ENCODE measurements around the gene HRH1.

HRH1 gene

GRCh38 chr3:11238880-11239279 lies 84.6 kb downstream of the HRH1 start:
- H3K27ac ChIP-seq (ENCODE audit: poor library complexity, severe bottlenecking): peak overlapping the region; percentile 100
- no peak overlapping the region for H3K4me3 ChIP-seq (ENCODE audit: severe bottlenecking)

DNA sequence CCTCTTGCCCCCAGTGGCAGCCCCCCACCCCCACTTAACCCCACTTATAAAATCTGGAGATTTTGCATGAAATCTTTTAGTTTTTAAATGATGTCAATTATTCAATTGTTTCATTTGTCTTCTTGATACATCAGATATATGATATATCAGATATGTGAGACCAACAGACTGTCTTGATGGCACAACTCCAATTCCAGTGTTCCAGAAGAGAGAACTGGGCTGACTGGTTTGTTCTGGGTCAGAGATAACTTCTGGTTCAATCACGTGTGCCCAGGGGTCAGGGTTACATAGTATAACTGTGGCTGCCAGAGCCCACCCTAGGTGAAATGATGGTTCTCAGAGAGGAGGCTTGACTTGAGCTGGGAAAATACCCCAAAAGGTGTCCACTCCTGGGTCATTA lies 85.5 kb downstream of the HRH1 start:
- H3K27me3 ChIP-seq (ENCODE audit: insufficient read depth, poor library complexity, severe bottlenecking): no peaks in the 10 kb centered on the region
- peaks cover 37% of the 10 kb centered on the region for H3K4me1 ChIP-seq (ENCODE audit: insufficient read depth, poor library complexity, severe bottlenecking)
- peaks cover 8% of the 10 kb centered on the region; the same call in 1 of the 2 replicates for H3K36me3 ChIP-seq (ENCODE audit: low read depth)
- H3K4me3 ChIP-seq (ENCODE audit: severe bottlenecking): no peak overlapping the region
- TF ChIP-seq CTCF (IDR thresholded peaks at IDR 0.05; ENCODE audit: poor library complexity, severe bottlenecking): no peak
- peak overlapping the region; percentile 100 for H3K27ac ChIP-seq (ENCODE audit: poor library complexity, severe bottlenecking)
- no peaks in the 10 kb centered on the region for H3K9me3 ChIP-seq (ENCODE audit: severe bottlenecking)
- ATAC-seq (ENCODE audit: low read depth): no peak
- DNase-seq (ENCODE audit: low spot score): no peak

More at GRCh38 chr3:11238880-11239279, 84.6 kb downstream of the HRH1 start:
- ATAC-seq (ENCODE audit: low read depth) (peak; percentile 86), DNase-seq (ENCODE audit: low spot score) (no peak)
- Histone ChIP-seq H3K4me1 (ENCODE audit: insufficient read depth, poor library complexity, severe bottlenecking) (peaks cover 34% of the 10 kb centered on the region), H3K36me3 (ENCODE audit: low read depth) (peaks cover 8% of the 10 kb centered on the region; the same call in 1 of the 2 replicates), H3K9me3 (ENCODE audit: severe bottlenecking) (no peaks in the 10 kb centered on the region), H3K27me3 (ENCODE audit: insufficient read depth, poor library complexity, severe bottlenecking) (no peaks in the 10 kb centered on the region)
- no peak for TF ChIP-seq CTCF (IDR thresholded peaks at IDR 0.05; ENCODE audit: poor library complexity, severe bottlenecking)

- peak overlapping the region; percentile 100 for H3K27ac ChIP-seq (ENCODE audit: poor library complexity, severe bottlenecking)
- DNase-seq (ENCODE audit: low spot score): no peak
These were observed 86.2 kb downstream of the HRH1 start for GRCh38 chr3:11240496-11240895.

GRCh38 chr3:11244121-11244677 lies 89.9 kb downstream of the HRH1 start:
- H3K4me3 ChIP-seq (ENCODE audit: severe bottlenecking): no peak overlapping the region
- ATAC-seq (ENCODE audit: low read depth) (peak; percentile 72), DNase-seq (ENCODE audit: low spot score) (no peak)
- H3K27ac ChIP-seq (ENCODE audit: poor library complexity, severe bottlenecking): peak overlapping the region; percentile 42
- H3K36me3 ChIP-seq (ENCODE audit: low read depth): peaks cover 4% of the 10 kb centered on the region; the same call in 1 of the 2 replicates
- H3K27me3 ChIP-seq (ENCODE audit: insufficient read depth, poor library complexity, severe bottlenecking): no peaks in the 10 kb centered on the region
- H3K4me1 ChIP-seq (ENCODE audit: insufficient read depth, poor library complexity, severe bottlenecking): peaks cover 26% of the 10 kb centered on the region
- H3K9me3 ChIP-seq (ENCODE audit: severe bottlenecking): no peaks in the 10 kb centered on the region
- TF ChIP-seq CTCF (IDR thresholded peaks at IDR 0.05; ENCODE audit: poor library complexity, severe bottlenecking): no peak

More at GRCh38 chr3:11240496-11240895, 86.2 kb downstream of the HRH1 start:
- H3K27me3 ChIP-seq (ENCODE audit: insufficient read depth, poor library complexity, severe bottlenecking): no peaks in the 10 kb centered on the region
- H3K4me3 ChIP-seq (ENCODE audit: severe bottlenecking): no peak overlapping the region
- peaks cover 37% of the 10 kb centered on the region for H3K4me1 ChIP-seq (ENCODE audit: insufficient read depth, poor library complexity, severe bottlenecking)
- no peak for TF ChIP-seq CTCF (IDR thresholded peaks at IDR 0.05; ENCODE audit: poor library complexity, severe bottlenecking)
- no peaks in the 10 kb centered on the region for H3K9me3 ChIP-seq (ENCODE audit: severe bottlenecking)
- H3K36me3 ChIP-seq (ENCODE audit: low read depth): peaks cover 8% of the 10 kb centered on the region; the same call in 1 of the 2 replicates
- ATAC-seq (ENCODE audit: low read depth): no peak

DNA sequence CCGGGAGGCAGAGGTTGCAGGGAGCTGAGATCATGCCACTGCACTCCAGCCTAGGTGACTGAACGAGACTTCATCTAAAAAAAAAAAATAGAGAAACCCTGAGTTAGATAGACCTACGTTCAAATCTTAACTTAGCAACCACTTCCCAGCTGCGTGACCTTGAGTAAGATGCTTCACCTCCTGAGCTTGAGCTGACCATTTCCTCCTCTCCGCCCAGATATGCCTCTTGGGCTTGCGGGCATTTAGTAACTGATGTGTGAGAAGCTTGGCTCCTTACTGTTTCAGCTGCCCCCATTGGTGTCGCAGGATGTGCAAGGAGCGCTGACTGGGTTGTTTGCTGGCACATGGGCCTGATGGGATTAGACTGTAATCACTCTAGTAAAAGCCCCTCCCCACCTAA lies 91.0 kb downstream of the HRH1 start:
- Histone ChIP-seq H3K36me3 (ENCODE audit: low read depth) (peaks cover 4% of the 10 kb centered on the region; the same call in 1 of the 2 replicates), H3K4me1 (ENCODE audit: insufficient read depth, poor library complexity, severe bottlenecking) (peaks cover 17% of the 10 kb centered on the region), H3K27me3 (ENCODE audit: insufficient read depth, poor library complexity, severe bottlenecking) (no peaks in the 10 kb centered on the region), H3K9me3 (ENCODE audit: severe bottlenecking) (no peaks in the 10 kb centered on the region), H3K4me3 (ENCODE audit: severe bottlenecking) (no peak overlapping the region), H3K27ac (ENCODE audit: poor library complexity, severe bottlenecking) (peak overlapping the region; percentile 57)
- no peak for ATAC-seq (ENCODE audit: low read depth)
- no peak for TF ChIP-seq CTCF (IDR thresholded peaks at IDR 0.05; ENCODE audit: poor library complexity, severe bottlenecking)
- DNase-seq (ENCODE audit: low spot score): no peak

Measured in RWPE2 (cell line).